Neural crest cell (in vitro differentiated cells): ENCODE results near the gene ICA1. TPM values are rescaled to one million over a fixed set of nuclear protein-coding genes. Genes with fewer than 3 reads are reported as not detected.

Source experiments
- DNase-seq: peaks from one replicate; pipeline ENCODE4 v3.0.0; 2021; ENCODE audit warnings: low read depth, mixed read lengths, low spot score
- H3K27ac Mint-ChIP-seq: one replicate; pipeline ENCODE4 v1.8.0; 2021; ENCODE audit warnings: mild to moderate bottlenecking, mixed read lengths; ENCODE audit not compliant: unreplicated experiment
- H3K27me3 Mint-ChIP-seq: 2 replicates; pipeline ENCODE4 v1.8.0; 2021; ENCODE audit warnings: low read depth, mild to moderate bottlenecking, mixed read lengths
- H3K36me3 Mint-ChIP-seq: 2 replicates; pipeline ENCODE4 v1.8.0; 2021; ENCODE audit warnings: low read depth, mild to moderate bottlenecking, mixed read lengths
- H3K4me1 Mint-ChIP-seq: 2 replicates; pipeline ENCODE4 v1.8.0; 2021; ENCODE audit warnings: mixed read lengths
- H3K4me3 Mint-ChIP-seq: one replicate; pipeline ENCODE4 v1.8.0; 2021; ENCODE audit warnings: mild to moderate bottlenecking, mixed read lengths
- H3K9me3 Mint-ChIP-seq: 2 replicates; pipeline ENCODE4 v1.8.0; 2021; ENCODE audit warnings: mixed read lengths
- CTCF ChIP-seq: fragments of 200-600 bp; sonication (generic); conservative IDR thresholded peaks from 2 replicates; pipeline ENCODE4 v1.5.0; 2021; ENCODE audit warnings: antibody characterized with exemption, mild to moderate bottlenecking
- total RNA-seq: library from RNA; stranded (reverse); gene quantifications from 2 replicates; pipeline ENCODE4 v1.2.1, GENCODE V29; 2021

ICA1 gene
- total RNA-seq, 1 donor from 2014 or later, result 4.2 TPM

GRCh38 chr7:8136051-8136730, 125.8 kb downstream of the ICA1 start:
- Mint-ChIP-seq H3K27ac (no peak overlapping the region), H3K9me3 (no peaks in the 10 kb centered on the region), H3K36me3 (no peaks in the 10 kb centered on the region), H3K4me3 (no peak overlapping the region), H3K4me1 (no peaks in the 10 kb centered on the region), H3K27me3 (no peaks in the 10 kb centered on the region)
- no peak for TF ChIP-seq CTCF
- no peak for DNase-seq

GRCh38 chr7:8135417-8135816, 126.5 kb downstream of the ICA1 start:
- Mint-ChIP-seq H3K27me3 (no peaks in the 10 kb centered on the region), H3K4me3 (no peak overlapping the region), H3K4me1 (no peaks in the 10 kb centered on the region), H3K27ac (no peak overlapping the region), H3K36me3 (no peaks in the 10 kb centered on the region), H3K9me3 (no peaks in the 10 kb centered on the region)
- no peak for TF ChIP-seq CTCF
- no peak for DNase-seq

- Mint-ChIP-seq H3K27ac (no peak overlapping the region), H3K36me3 (no peaks in the 10 kb centered on the region), H3K27me3 (no peaks in the 10 kb centered on the region), H3K4me3 (no peak overlapping the region), H3K9me3 (no peaks in the 10 kb centered on the region), H3K4me1 (no peaks in the 10 kb centered on the region)
- DNase-seq, result no peak
- TF ChIP-seq CTCF, result no peak
These were observed 127.8 kb downstream of the ICA1 start for GRCh38 chr7:8134089-8134733.

- DNase-seq, result no peak
- TF ChIP-seq CTCF, result no peak
- H3K9me3 Mint-ChIP-seq, result no peaks in the 10 kb centered on the region
- no peak overlapping the region for H3K27ac Mint-ChIP-seq
- H3K4me1 Mint-ChIP-seq, result no peaks in the 10 kb centered on the region
- no peaks in the 10 kb centered on the region for H3K27me3 Mint-ChIP-seq
- H3K4me3 Mint-ChIP-seq, result no peak overlapping the region
- no peaks in the 10 kb centered on the region for H3K36me3 Mint-ChIP-seq
These were observed 128.6 kb downstream of the ICA1 start for GRCh38 chr7:8133188-8133848.

GRCh38 chr7:8131694-8132605, 130.0 kb downstream of the ICA1 start:
- H3K27me3 Mint-ChIP-seq, result no peaks in the 10 kb centered on the region
- no peaks in the 10 kb centered on the region for H3K36me3 Mint-ChIP-seq
- DNase-seq, result no peak
- no peak for TF ChIP-seq CTCF
- no peak overlapping the region for H3K4me3 Mint-ChIP-seq
- no peaks in the 10 kb centered on the region for H3K9me3 Mint-ChIP-seq
- H3K4me1 Mint-ChIP-seq, result no peaks in the 10 kb centered on the region
- H3K27ac Mint-ChIP-seq, result no peak overlapping the region
